22Rv1 (cell line): ENCODE data around the gene HAVCR2.

Experiments
- CTCF ChIP-seq: fragments of 450-650 bp; IDR thresholded peaks from 2 replicates; pipeline ENCODE4 v1.5.1; 2017; ENCODE audit warnings: mild to moderate bottlenecking
- ZFX ChIP-seq: fragments of 450-650 bp; IDR thresholded peaks from 2 replicates; pipeline ENCODE4 v1.6.1; 2017; ENCODE audit warnings: antibody characterized with exemption, borderline replicate concordance

- TF ChIP-seq CTCF (no peak), ZFX (no peak)
These were observed 8.6 kb downstream of the HAVCR2 start for GRCh38 chr5:157100140-157100679.
